ENCODE data around the gene MCM8. TPM values are rescaled to one million over a fixed set of nuclear protein-coding genes. Genes with fewer than 3 reads are reported as not detected.

MCM8 gene
- total RNA-seq, 2 experiments from 2014 or later: 43.7 to 58.2 TPM

DNA sequence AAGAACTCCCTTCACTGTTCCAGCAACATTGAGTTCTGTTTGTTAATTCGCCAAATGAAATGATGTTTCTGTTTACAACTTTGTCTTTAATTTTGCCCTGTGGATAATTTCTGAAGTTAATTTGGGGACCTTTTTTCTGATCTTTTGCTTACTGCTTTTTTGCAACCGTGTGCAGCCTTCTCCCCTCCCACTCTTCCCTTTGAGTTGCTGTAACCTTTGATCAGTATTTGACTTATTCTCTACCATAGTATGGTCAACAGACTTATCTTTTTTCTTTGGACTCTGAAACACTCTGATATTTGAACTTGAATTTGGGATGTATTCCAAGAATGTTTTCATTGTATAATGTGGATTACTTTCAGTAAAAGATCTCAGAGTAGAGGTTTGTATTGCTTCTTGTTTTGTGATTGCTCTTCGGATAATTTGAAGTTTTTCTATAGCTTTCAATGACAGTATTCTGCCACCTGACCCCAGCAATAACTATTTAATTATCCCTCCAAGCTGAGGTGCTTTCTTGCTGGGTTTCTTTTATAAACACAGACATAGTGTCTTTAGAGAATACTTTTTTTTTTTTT is 57.2 kb downstream of the MCM8 start:
- Histone ChIP-seq H3K4me3 (ENCODE audit: low read depth, low read length, poor library complexity, severe bottlenecking) (peak overlapping the region; percentile 99), H3K4me2 (ENCODE audit: low read length) (peak overlapping the region; percentile 94), H3K9me3 (ENCODE audit: low read length) (no peaks in the 10 kb centered on the region), H3K4me1 (ENCODE audit: insufficient read depth, low read length, poor library complexity, severe bottlenecking) (peaks cover 31% of the 10 kb centered on the region), H3K79me2 (ENCODE audit: insufficient read depth, low read depth, low read length) (peaks cover 54% of the 10 kb centered on the region), H3K27ac (ENCODE audit: low read depth, low read length, poor library complexity, severe bottlenecking) (no peak overlapping the region), H4K20me1 (ENCODE audit: insufficient read depth, low read length) (peaks cover 13% of the 10 kb centered on the region; the same call in 1 of the 2 replicates), H2AFZ (ENCODE audit: low read length) (no peak overlapping the region), H3K36me3 (ENCODE audit: insufficient read depth, low read length) (peaks cover 40% of the 10 kb centered on the region), H3K9me2 (ENCODE audit: insufficient read depth, low read length) (no peaks in the 10 kb centered on the region)
- ChIA-PET CTCF (ENCODE audit: unreplicated experiment) (interaction anchor here (0.5 to 0.7 kb wide), 2 partner anchors 541 to 704 kb away, joined by 3 read pairs; no protein-coding TSS in a partner anchor), POLR2A (interaction anchor here (0.6 to 1.1 kb wide), 4 partner anchors 8 to 457 kb away, joined by 3 to 5 read pairs (median 4); no protein-coding TSS in a partner anchor)
- TF ChIP-seq EZH2phosphoT487 (IDR thresholded peaks at IDR 0.05; ENCODE audit: borderline replicate concordance, low read depth, low read length): no peak
- TF ChIP-seq, protein P1, sequence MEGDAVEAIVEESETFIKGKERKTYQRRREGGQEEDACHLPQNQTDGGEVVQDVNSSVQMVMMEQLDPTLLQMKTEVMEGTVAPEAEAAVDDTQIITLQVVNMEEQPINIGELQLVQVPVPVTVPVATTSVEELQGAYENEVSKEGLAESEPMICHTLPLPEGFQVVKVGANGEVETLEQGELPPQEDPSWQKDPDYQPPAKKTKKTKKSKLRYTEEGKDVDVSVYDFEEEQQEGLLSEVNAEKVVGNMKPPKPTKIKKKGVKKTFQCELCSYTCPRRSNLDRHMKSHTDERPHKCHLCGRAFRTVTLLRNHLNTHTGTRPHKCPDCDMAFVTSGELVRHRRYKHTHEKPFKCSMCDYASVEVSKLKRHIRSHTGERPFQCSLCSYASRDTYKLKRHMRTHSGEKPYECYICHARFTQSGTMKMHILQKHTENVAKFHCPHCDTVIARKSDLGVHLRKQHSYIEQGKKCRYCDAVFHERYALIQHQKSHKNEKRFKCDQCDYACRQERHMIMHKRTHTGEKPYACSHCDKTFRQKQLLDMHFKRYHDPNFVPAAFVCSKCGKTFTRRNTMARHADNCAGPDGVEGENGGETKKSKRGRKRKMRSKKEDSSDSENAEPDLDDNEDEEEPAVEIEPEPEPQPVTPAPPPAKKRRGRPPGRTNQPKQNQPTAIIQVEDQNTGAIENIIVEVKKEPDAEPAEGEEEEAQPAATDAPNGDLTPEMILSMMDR (conservative IDR thresholded peaks at IDR 0.05; ENCODE audit: low read length): no peak
- no peak for DNase-seq (ENCODE audit: low spot score)
- BruUV-seq (replicated peaks): no TSS peak
- intact Hi-C loops (cut with micrococcal nuclease; ENCODE audit: unreplicated experiment): no loop called here

DNA sequence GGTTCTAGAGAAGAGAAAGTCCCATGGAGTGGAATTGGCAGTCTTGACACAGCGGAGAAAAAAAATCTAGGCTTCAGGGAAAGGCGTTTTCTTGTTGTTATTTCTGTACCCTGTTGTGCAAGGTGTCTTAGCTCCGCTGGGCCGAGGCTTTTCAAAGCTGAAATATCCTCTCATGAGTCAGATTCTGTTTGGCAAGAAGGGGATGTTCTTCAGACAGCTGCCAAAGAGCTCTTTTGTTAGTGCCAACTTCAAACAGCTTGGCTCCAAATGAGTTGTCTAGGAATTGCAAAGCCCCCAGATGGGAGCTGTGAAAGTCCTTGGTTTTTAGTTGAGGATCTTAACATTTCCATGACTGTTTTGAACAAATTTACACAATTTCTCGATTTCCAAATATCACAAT is 57.8 kb downstream of the MCM8 start:
- peaks cover 13% of the 10 kb centered on the region; the same call in 1 of the 2 replicates for H4K20me1 ChIP-seq (ENCODE audit: insufficient read depth, low read length)
- no peak for TF ChIP-seq EZH2phosphoT487 (IDR thresholded peaks at IDR 0.05; ENCODE audit: borderline replicate concordance, low read depth, low read length)
- TF ChIP-seq, protein P1 (conservative IDR thresholded peaks at IDR 0.05; ENCODE audit: low read length): no peak
- no peaks in the 10 kb centered on the region for H3K9me3 ChIP-seq (ENCODE audit: low read length)
- H3K9me2 ChIP-seq (ENCODE audit: insufficient read depth, low read length): no peaks in the 10 kb centered on the region
- H3K4me1 ChIP-seq (ENCODE audit: insufficient read depth, low read length, poor library complexity, severe bottlenecking): peaks cover 31% of the 10 kb centered on the region
- CTCF ChIA-PET (ENCODE audit: unreplicated experiment): no interaction called here
- peaks cover 54% of the 10 kb centered on the region for H3K79me2 ChIP-seq (ENCODE audit: insufficient read depth, low read depth, low read length)
- no peak overlapping the region for H3K27ac ChIP-seq (ENCODE audit: low read depth, low read length, poor library complexity, severe bottlenecking)
- peaks cover 45% of the 10 kb centered on the region for H3K36me3 ChIP-seq (ENCODE audit: insufficient read depth, low read length)
- intact Hi-C loops (cut with micrococcal nuclease; ENCODE audit: unreplicated experiment): no loop called here
- H3K4me2 ChIP-seq (ENCODE audit: low read length): peak overlapping the region; percentile 94
- POLR2A ChIA-PET: interaction anchor here (1.1 kb wide), 1 partner anchor 21 kb away, joined by 4 read pairs; no protein-coding TSS in a partner anchor
- H3K4me3 ChIP-seq (ENCODE audit: low read depth, low read length, poor library complexity, severe bottlenecking): peak overlapping the region; percentile 99
- no TSS peak for BruUV-seq (replicated peaks)
- no peak for DNase-seq (ENCODE audit: low spot score)
- no peak overlapping the region for H2AFZ ChIP-seq (ENCODE audit: low read length)

DNA sequence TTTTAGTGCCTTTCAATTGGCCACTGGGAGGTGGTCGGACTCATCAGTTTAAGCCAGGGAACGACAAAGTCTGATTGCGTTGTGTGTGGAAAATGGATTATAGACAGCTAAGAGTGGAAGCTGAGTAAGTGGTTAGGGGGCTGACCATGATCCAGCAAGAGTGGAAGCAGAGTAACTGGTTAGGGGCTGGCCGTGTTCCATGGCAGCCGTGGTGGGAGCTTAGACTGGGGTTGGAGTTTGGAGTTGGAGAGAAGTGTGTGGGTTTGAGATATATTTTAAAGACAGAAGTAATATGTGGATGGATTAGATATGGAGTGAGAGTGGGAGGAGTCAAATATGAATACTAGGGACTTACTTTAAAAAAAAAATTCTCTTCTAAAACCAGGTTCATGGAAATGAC is 61.7 kb downstream of the MCM8 start:
- CTCF ChIA-PET (ENCODE audit: unreplicated experiment): no interaction called here
- H3K36me3 ChIP-seq (ENCODE audit: insufficient read depth, low read length): peaks cover 82% of the 10 kb centered on the region
- H3K79me2 ChIP-seq (ENCODE audit: insufficient read depth, low read depth, low read length): peaks cover 26% of the 10 kb centered on the region
- DNase-seq (ENCODE audit: low spot score): no peak
- no peak overlapping the region for H2AFZ ChIP-seq (ENCODE audit: low read length)
- BruUV-seq (replicated peaks): no TSS peak
- H3K9me2 ChIP-seq (ENCODE audit: insufficient read depth, low read length): no peaks in the 10 kb centered on the region
- no peaks in the 10 kb centered on the region for H3K9me3 ChIP-seq (ENCODE audit: low read length)
- no peak for TF ChIP-seq EZH2phosphoT487 (IDR thresholded peaks at IDR 0.05; ENCODE audit: borderline replicate concordance, low read depth, low read length)
- TF ChIP-seq, protein P1 (conservative IDR thresholded peaks at IDR 0.05; ENCODE audit: low read length): no peak
- peaks cover 17% of the 10 kb centered on the region for H3K4me1 ChIP-seq (ENCODE audit: insufficient read depth, low read length, poor library complexity, severe bottlenecking)
- no peak overlapping the region for H3K4me3 ChIP-seq (ENCODE audit: low read depth, low read length, poor library complexity, severe bottlenecking)
- no peak overlapping the region for H3K27ac ChIP-seq (ENCODE audit: low read depth, low read length, poor library complexity, severe bottlenecking)
- H4K20me1 ChIP-seq (ENCODE audit: insufficient read depth, low read length): peaks cover 11% of the 10 kb centered on the region; the same call in 1 of the 2 replicates
- intact Hi-C loops (cut with micrococcal nuclease; ENCODE audit: unreplicated experiment): no loop called here
- POLR2A ChIA-PET: no interaction called here
- no peak overlapping the region for H3K4me2 ChIP-seq (ENCODE audit: low read length)

Data from OCI-LY7 (cell line).